GM18867 (cell line): ENCODE data around the gene ARID5B.

Source experiments
- ATAC-seq: cut with Tn5 transposase; IDR thresholded peaks from one replicate; pipeline ENCODE4 v1.9.1; 2021; ENCODE audit warnings: mild to moderate bottlenecking, moderate library complexity; ENCODE audit not compliant: unreplicated experiment

ARID5B gene

DNA sequence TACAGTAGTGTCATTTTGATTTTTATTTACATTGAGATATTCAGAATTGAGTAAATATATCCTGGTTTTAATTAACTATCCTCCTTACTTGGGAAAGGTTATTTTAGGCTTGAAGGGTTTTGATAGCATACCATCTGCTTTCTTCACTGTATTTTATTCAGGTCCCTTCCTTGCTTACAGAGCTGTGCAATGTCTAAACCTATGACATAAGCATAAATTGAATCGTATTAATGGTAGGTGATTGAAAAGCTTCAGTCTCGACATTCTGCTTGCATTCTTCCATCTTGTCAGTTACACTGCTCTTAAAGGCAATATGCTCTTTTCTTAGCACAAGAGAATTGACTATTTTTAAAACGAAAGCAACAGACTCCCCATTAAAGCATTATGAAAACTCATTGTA lies 102.5 kb downstream of the ARID5B start:
- ATAC-seq = no peak

DNA sequence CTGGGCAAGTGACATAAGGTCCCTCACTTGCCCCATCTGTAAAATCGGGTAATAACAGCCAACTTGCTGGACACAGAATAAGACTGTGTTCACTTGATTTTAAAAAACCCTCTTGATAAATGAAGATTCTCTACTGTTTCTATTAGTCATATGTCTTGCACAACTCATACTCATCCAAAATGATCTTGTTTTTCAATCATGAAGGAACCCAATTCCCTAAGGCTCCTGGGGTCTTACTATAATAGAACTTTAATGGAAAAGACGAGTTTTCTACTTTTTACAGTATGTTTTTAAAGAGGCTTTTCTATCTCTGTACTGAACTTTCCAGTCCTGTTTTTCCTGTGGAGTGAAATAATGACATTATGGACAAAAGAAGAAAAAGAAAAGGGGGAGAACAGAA lies 103.8 kb downstream of the ARID5B start:
- ATAC-seq = no peak

DNA sequence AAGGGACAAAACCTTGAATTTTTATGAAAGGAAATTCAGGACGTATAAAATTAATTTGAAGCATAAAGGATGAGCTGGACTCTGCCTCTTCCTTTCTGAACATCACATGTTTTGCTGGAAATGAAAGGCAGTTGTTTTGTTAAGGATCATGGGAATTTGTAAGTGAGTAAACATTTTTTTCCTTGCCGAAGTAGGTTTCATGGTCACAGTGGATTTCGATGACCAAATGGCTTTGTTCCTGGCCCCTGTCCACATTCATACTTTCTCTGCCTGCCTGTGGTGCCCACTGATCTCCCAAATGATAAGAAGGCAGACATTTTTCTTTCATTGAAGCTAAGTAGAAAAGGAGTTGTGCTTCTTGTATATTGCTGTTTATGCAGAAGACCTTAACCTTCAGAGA lies 104.2 kb downstream of the ARID5B start:
- ATAC-seq = no peak

DNA sequence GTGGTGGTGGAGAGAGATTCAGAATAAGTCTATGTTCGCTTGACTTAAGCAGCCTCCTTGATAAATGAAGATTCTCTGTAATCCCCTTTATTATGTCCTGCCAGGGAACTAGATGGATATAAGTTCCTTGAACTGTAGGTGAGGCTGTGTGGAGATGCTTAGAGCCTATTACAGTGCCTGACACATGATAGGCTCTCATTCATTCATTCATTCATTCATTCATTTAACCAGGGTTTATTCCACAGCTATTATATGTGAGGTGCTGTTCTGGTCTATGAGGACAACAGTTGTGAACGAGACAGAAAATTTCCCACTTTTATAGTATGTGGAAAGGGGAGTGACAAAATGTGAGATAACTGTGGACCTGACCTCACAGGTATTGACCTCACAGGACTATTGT lies 105.6 kb downstream of the ARID5B start:
- no peak for ATAC-seq

DNA sequence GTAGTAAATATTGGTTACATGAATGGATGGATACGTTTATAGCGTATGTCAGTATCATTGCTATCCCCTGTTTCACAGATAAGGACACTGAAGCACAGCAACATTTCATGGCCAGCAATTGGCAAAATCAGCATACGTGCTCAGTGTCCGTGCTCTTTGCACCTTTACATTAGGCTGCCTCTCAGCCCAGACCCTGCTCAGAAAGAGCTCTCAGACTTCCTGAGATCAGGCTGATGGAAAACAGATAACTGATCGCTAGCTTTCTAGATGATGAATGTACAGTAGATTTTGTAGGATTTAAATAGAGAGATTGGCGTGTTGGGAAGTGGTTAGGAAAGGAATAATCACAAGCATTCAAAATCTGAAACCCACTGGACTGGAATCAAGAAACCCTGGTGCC lies 106.7 kb downstream of the ARID5B start:
- no peak for ATAC-seq

DNA sequence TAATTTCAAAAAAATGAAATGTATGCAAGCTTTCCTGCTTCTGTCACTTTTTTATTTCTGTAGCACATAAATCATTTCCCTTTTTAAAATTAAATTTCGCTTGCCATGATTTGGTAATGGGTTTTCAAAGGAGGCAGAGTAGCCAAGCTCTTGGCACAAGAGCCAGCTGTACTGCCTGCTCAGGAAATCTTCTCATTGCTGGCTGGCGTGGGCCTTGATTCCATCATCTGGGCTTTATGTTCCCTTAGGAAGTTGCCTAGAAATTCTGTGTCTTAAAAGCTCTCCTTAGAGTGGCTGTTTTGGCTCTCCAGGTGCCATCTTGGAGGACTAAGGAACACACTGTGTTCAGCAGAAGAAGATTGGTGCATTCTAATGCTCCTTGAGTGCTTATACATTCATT lies 107.4 kb downstream of the ARID5B start:
- ATAC-seq = no peak

DNA sequence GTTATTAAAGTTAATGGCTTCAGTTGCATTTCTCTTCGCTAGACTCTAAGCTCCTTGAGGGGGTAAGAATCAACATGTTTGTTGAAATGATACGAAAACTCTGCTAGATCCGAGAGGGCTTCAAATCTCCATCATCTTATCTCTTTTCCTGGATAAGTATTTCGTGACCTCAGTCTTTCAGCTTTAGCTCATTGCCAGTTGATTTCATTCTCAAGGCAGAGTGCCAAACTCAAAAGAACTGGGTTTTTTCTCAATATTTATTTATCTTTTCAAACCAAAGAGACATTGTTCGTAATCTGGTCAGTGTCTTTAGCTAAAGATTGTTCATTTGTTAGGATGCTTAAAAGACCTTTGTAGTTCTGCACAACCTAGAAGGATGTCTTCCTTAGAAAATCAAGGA lies 108.9 kb downstream of the ARID5B start:
- ATAC-seq = no peak

DNA sequence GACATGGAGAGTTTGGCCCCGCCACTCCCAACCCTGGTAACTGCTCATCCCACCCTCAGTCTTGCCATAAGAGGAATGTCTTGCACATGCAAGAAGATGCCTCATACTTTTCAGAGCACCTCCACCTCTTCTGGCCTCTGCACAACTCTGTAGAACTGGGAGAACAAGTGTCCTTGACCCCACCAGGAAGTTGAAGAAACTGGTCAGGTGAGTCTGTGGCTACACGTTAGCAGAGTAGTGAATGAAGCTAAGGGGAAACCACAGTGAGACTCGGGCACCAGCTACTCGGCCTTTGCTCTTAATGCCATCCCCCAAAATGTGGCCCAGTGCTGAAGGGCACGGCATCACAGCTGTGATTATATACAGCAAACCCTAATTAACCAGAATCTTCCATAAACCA lies 110.1 kb downstream of the ARID5B start:
- ATAC-seq = no peak

DNA sequence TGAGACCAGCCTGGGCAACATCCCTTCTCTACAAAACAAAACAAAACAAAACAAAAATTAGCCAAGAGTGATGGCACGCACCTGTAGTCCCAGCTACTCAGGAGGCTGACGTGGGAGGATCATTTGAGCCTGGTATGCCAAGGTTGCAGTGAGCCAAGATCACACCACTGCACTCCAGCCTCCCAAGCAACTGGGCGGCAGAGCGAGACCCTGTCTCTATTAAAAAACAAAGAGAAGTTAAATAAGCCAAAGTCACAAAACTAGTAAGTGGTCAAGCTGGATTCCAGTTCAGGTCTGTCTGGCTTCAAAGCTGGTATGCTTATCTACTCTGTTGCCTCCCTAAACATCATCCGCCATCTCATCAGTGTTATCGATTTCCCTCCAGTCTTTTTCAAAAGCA lies 110.8 kb downstream of the ARID5B start:
- ATAC-seq = no peak

DNA sequence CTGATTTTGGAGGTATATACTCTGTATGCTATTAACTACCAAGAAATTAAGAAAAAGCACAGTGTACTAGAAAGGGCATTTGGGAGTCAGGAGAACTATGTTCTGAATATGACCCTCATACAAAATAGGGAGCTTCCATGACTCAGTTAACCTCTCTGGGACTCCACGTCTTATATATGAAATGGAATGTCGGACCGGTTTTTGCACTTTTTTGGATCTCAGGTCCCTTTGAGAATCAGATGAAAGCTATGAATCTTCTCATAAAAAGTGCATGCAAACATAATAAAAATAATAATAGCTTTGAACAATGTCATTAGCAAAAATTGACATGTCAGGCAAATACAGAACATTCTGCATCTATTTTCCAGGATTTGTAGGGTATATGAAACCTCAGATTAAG lies 113.0 kb downstream of the ARID5B start:
- ATAC-seq = no peak

DNA sequence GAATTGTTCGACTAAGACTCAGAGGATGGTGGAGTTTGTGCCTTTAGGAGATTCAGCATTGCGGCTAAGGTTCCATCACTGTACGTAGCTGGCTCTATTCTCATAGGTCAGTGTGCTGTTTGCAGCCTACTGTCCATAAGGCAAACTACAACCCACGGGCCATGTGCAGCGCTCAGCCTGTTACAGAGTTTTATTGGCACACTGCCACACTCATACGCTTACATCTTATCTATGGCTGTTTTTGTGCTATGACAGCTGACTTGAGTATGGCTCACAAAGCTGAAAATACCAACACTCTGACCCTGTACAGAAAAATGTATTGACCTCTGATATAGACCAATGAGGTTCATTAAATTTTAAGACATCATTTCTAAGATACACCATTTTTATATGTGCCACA lies 114.5 kb downstream of the ARID5B start:
- ATAC-seq = no peak

DNA sequence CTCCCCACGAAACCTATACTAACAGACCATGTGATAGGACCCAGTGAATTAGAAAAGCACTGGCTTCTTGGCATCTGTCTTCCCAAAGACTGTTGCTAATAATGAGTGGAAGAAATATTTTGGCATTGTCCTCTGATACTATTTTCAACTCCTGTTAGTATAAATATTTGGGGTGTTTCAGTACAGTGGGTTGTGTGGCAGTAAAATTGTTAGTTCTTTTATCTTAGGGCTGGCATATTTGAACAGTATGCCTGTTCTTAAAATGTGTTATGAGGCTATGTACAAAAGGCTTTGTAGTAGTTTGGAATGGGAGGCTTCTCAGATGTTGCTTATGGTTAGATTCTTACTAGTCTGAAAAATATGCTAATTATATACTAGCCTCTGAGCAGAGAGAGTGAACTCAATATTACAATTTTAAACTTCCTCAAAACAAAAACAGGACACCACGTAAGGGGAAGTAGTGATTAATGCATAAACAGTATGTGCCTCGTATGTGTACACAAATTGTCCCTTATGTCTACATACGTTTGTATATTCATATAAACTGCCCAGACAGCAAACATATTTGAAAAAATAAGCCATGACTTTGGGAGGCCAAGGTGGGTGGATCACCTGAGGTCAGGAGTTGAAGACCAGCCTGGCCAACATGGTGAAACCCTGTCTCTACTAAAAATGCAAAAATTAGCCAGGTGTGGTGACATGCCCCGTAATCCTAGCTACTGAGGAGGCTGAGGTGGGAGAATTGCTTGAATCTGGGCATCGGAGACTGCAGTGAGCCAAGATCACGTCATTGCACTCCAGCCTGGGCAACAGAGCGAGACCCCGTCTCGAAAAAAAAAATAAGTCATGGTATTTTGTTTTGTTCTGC lies 115.4 kb downstream of the ARID5B start:
- ATAC-seq = peak; percentile 63

DNA sequence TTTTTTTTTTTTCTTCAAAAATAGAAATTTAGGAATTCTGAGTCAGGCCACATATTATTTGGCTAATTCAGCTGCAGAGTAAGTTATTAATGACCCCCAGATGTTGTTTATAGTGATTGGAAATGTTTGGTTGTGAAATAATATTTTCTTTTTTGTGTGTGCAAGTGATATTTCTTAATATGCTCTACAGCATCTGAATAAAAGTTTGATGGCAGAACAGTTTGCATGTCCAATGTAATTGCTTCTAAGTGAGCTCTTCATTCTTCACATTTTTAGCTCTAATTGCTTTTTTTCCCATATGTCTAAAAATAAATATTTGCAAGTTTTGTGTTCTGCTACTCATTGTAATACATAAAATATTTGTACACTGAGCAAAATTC lies 116.0 kb downstream of the ARID5B start:
- no peak for ATAC-seq

DNA sequence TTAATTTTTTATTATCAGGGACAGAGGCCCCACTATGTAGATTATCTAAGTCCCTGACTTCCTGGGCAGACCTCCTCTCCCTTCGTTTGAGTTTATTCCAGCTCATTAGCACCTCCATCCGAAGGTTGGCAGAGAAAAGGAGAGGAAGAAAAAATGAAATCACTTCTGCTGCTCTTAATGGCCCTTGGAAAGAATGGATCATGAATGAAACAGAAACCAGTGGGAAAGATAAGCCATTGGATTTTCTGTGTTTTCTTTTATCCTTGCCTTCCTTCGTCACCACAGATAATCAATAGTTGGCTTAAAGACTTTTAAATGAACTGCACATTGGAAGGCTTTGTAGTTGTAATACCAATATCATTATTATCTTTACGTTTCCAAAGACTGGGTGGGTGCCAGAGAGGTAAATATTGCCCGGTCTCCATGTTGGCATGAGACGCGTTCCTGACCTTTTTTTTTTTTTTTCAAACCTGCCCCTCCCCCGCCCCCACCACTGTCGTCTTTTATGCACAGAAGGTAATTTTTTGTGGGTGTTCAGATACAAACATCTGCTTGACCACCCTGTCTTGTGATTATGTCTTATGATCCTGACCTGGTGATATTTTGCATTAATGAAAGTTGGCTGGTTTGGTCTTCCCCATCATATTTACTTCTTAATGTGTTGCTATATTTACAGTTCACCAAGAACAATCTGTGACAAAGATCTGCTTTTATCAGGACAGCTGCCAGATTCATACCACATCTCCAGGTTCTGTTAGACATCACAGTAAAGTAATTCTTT lies 116.8 kb downstream of the ARID5B start:
- ATAC-seq = no peak

DNA sequence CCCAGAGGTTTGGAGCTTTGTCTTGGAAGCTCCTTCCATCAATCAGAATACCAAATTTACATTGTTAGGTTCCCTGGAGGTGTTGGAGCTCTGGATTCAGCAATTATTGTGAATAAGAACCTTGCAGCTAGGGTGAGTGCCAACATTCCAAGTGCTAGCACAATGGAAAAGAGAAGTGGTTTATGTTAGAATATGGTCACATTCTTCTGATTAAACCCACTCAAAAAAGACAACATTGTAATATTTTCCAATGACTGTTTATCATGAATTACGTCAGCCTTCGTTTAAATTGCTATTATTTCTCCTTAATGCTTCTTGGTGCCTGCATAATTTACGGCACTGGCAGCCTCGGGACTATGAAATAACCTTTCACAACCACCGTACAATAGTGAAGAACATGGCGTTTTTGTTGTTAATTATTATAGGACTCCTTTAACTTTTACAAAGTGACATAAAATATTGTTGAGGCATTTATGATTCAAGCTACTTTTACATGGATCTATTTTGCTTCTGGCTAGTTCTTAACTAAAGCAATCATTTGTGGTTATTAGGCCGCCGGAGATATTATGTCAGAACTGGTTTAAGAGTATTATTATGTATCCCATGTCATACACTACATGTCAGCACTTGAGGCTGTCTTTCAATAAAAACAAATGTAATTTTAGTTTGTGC lies 117.7 kb downstream of the ARID5B start:
- no peak for ATAC-seq

DNA sequence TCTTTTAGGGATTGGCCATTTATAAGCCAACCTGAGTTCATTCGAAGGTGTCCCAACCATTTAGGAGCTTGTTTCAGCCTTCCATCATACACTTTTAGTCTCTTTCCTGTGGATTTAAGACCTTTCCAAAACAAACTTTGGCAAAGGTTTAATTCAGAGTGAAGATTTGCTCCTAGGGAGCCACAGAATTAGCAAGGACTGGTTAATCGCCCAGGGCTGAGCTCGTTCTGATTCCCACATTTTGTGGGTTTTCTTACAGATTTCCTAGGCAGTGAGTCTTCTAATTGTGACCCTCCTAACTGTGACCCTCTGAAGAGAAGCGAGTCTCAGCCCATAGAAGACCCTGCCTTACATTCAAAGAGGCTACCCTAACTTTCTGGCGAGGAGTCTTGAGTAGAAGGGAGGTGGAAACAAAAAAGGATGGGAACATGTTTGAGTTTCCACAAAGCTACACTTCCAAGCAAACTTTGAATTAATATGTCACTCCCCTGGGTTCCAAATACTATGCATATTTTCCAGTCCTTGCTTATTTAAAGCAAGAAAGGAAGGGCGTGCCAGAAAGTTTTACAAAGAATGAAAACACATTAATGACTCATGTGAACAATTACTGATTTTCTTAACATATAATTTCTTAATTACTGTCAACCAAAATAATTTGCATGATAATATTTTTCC lies 118.3 kb downstream of the ARID5B start:
- ATAC-seq = no peak

DNA sequence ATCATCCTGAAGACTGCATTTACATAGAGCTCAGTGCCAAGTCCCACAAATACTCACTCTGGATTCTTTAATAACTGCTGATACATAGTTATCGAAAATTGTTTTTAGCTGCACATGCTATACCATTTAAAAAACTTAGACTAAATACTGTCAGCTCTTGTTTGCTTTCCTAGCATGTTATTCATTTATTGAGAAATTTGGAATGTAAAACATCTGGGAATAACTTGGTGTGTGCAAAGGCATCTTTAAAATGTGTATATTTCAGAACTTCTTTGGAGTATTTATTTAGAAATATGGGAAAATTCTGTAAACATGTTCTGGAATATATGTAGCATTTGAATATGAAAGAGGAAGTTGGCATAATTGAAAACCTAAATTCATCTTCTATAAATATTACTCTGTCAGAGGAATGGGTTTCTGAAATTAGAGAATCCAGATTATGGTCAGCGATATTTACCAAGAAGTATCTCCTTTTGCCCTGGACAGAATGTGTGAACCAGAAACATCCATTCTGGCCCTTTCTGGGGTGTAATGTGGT lies 119.7 kb downstream of the ARID5B start:
- ATAC-seq = no peak

DNA sequence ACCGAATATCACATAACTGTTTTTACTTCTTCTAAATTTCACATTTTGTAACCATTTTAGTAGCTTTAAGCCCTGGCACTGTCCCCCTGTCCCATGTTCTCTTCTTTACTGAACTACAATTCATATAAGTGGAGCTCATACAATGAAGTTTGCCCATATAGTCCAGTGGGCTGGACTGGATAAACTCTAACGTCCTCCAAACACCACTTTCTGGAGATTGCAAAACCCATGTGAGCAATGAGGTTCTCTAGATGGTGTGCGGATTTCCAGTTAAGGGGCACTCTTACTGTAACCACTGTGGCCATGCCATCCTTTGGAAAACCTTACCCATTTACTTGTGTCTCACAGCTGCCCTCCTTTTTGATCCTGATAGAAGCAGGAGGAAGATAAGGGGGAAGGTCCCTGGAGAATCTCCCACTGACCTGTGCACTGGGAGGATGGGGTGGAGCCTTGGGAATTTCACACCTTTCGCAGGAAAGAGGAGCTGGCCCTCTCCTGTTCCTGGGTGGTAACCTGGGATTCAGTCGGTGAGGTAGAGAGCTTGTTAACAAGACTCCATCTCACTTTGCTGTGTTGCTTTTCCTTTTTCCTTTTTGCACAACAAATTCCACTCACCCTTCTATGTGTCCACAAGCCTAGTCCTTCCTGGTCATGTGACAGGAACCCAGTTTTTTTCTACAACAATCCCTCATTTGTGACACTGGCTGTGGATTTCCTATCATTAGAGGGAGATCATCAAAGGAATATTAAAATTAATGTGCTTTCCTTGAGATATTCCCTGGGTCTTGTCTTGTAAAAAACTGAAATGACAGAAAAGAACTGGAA lies 120.7 kb downstream of the ARID5B start:
- no peak for ATAC-seq

DNA sequence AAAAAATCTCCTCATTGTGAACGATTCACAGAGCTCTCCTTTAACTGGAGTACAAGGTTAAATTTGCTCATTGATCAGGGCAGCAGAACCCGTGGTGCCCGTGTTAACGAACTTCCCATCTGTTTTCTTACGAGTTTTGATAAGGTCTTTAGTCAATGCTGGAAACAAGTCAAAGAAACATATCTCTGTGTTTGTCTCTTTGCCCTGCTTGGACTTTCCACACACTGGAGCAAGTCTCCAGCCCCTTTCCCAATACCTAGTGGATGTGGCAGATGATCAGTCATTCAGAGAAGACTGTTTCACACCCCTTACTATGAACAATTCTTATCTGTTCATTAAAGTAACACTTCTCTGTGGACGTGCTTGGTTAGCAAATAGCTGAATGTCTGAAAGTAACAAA lies 121.3 kb downstream of the ARID5B start:
- no peak for ATAC-seq

DNA sequence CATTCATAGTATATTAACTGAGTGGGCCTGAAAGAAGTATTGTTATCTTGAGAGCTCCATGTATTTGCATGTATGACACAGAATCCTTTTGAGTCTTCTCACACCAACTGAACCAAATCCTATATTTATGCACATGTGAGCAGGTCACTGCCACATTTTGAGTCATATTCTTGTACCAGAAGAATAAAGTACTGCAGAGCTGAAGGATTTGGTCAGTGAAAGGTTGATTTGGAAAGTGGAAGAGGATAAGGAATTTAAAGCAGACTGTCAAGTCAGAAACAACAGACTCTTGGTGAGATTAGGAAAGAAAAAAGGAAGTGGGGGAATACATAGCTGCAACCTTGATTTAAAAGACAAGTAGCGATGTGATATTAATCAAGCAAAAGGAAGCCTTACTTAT lies 121.8 kb downstream of the ARID5B start:
- ATAC-seq = no peak
